Measurements from ENCODE around the gene KRTCAP2.

The KRTCAP2 gene

GRCh38 chr1:155125511-155125945 lies 47.6 kb downstream of the KRTCAP2 start:
- no peaks in the 10 kb centered on the region for H3K27me3 ChIP-seq
- DNase-seq = no peak
- no peaks in the 10 kb centered on the region for H3K36me3 ChIP-seq
- peaks cover 32% of the 10 kb centered on the region for H3K4me1 ChIP-seq
- H3K4me3 ChIP-seq (ENCODE audit: low read depth, low read length) = no peak overlapping the region
- peaks cover 2% of the 10 kb centered on the region; the same call in 1 of the 2 replicates for H3K9me3 ChIP-seq
- no peak for TF ChIP-seq CTCF (IDR thresholded peaks at IDR 0.05; ENCODE audit: low read depth, low read length)

GRCh38 chr1:155124503-155125463 lies 48.3 kb downstream of the KRTCAP2 start:
- Histone ChIP-seq H3K36me3 (no peaks in the 10 kb centered on the region), H3K4me1 (peaks cover 29% of the 10 kb centered on the region), H3K27me3 (no peaks in the 10 kb centered on the region), H3K9me3 (peaks cover 2% of the 10 kb centered on the region; the same call in 1 of the 2 replicates), H3K4me3 (ENCODE audit: low read depth, low read length) (no peak overlapping the region)
- DNase-seq = no peak
- no peak for TF ChIP-seq CTCF (IDR thresholded peaks at IDR 0.05; ENCODE audit: low read depth, low read length)

- Histone ChIP-seq H3K36me3 (no peaks in the 10 kb centered on the region), H3K9me3 (peaks cover 2% of the 10 kb centered on the region; the same call in 1 of the 2 replicates), H3K4me1 (peaks cover 20% of the 10 kb centered on the region), H3K27me3 (no peaks in the 10 kb centered on the region), H3K4me3 (ENCODE audit: low read depth, low read length) (no peak overlapping the region)
- no peak for DNase-seq
- TF ChIP-seq CTCF (IDR thresholded peaks at IDR 0.05; ENCODE audit: low read depth, low read length) = no peak
These were observed 49.3 kb downstream of the KRTCAP2 start for GRCh38 chr1:155123801-155124200.

- H3K4me3 ChIP-seq (ENCODE audit: low read depth, low read length) = no peak overlapping the region
- no peak for DNase-seq
- peaks cover 14% of the 10 kb centered on the region for H3K4me1 ChIP-seq
- H3K27me3 ChIP-seq = no peaks in the 10 kb centered on the region
- no peaks in the 10 kb centered on the region for H3K36me3 ChIP-seq
- TF ChIP-seq CTCF (IDR thresholded peaks at IDR 0.05; ENCODE audit: low read depth, low read length) = no peak
- peaks cover 2% of the 10 kb centered on the region; the same call in 1 of the 2 replicates for H3K9me3 ChIP-seq
These were observed 50.8 kb downstream of the KRTCAP2 start for GRCh38 chr1:155122308-155122707.

GRCh38 chr1:155121249-155121648 lies 51.9 kb downstream of the KRTCAP2 start:
- no peaks in the 10 kb centered on the region for H3K9me3 ChIP-seq
- peaks cover 5% of the 10 kb centered on the region for H3K4me1 ChIP-seq
- H3K4me3 ChIP-seq (ENCODE audit: low read depth, low read length) = no peak overlapping the region
- H3K36me3 ChIP-seq = no peaks in the 10 kb centered on the region
- DNase-seq = no peak
- TF ChIP-seq CTCF (IDR thresholded peaks at IDR 0.05; ENCODE audit: low read depth, low read length) = no peak
- H3K27me3 ChIP-seq = no peaks in the 10 kb centered on the region

GRCh38 chr1:155120253-155120652 lies 52.9 kb downstream of the KRTCAP2 start:
- Histone ChIP-seq H3K4me1 (no peaks in the 10 kb centered on the region), H3K9me3 (no peaks in the 10 kb centered on the region), H3K36me3 (no peaks in the 10 kb centered on the region), H3K4me3 (ENCODE audit: low read depth, low read length) (no peak overlapping the region), H3K27me3 (no peaks in the 10 kb centered on the region)
- DNase-seq = no peak
- TF ChIP-seq CTCF (IDR thresholded peaks at IDR 0.05; ENCODE audit: low read depth, low read length) = no peak

Measured in BE2C (cell line).